GM23338 (cell line): ENCODE data around the gene EIF2D.

Experiments
- CREB1 ChIP-seq: fragments of 250-450 bp; sonication (Bioruptor Pico); IDR thresholded peaks from 2 replicates; pipeline ENCODE4 v1.5.0; 2020; ENCODE audit warnings: low read depth, mild to moderate bottlenecking, moderate library complexity
- CTCF ChIP-seq, 2 experiments: fragments of 200-600 bp in 1 of 2; sonication (generic) in 1 of 2; conservative IDR thresholded peaks; 2 replicates each; pipeline versions ENCODE4 v1.5.1 to v1.6.1; 2016 to 2017; ENCODE audit warnings: antibody characterized with exemption in 2 of 2, low read depth in 2 of 2, mild to moderate bottlenecking in 2 of 2, moderate library complexity in 1 of 2
- EZH2 ChIP-seq: fragments of 200-600 bp; sonication (generic); IDR thresholded peaks from one replicate; pipeline ENCODE4 v1.8.0; 2017; ENCODE audit warnings: antibody characterized with exemption, mild to moderate bottlenecking, low read depth; ENCODE audit not compliant: unreplicated experiment
- EZH2phosphoT487 ChIP-seq: fragments of 200-600 bp; sonication (generic); IDR thresholded peaks from one replicate; pipeline ENCODE4 v1.8.1; 2018; ENCODE audit warnings: antibody characterized with exemption; ENCODE audit not compliant: unreplicated experiment
- POLR2AphosphoS5 ChIP-seq: IDR thresholded peaks from 2 replicates; pipeline ENCODE4 v1.6.1; 2016; ENCODE audit warnings: antibody characterized with exemption, low read depth
- ZNF331 ChIP-seq: fragments of 250-450 bp; sonication (Bioruptor Pico); IDR thresholded peaks from 2 replicates; pipeline ENCODE4 v1.5.0; 2020; ENCODE audit warnings: low read depth, mild to moderate bottlenecking, moderate library complexity

- no peak for TF ChIP-seq CTCF (conservative IDR thresholded peaks at IDR 0.05; ENCODE audit: low read depth in 2 of 2)
- TF ChIP-seq POLR2AphosphoS5 = no peak
- TF ChIP-seq ZNF331 (CRISPR knock-in tag) = no peak
- TF ChIP-seq EZH2phosphoT487 = no peak
- no peak for TF ChIP-seq CREB1 (CRISPR knock-in tag)
- TF ChIP-seq EZH2 = no peak
These were observed 25.3 kb upstream of the EIF2D start for GRCh38 chr1:206637605-206638004.
